Stimulated activated CD8-positive, alpha-beta memory T cell treated with anti-CD3 and anti-CD28 coated beads, Interleukin-7, amount 100 ng/mL, for 24 hours (primary cell): ENCODE measurements around the gene TCF15.
"Not testable (repeated sequence)": the region's sequence is repeated elsewhere in the genome, so short reads cannot be mapped to it uniquely, and the experiment has no call there.

ENCODE experiments used
- DNase-seq: peaks from one replicate; pipeline ENCODE4 v3.0.0-alpha.2; 2020; ENCODE audit warnings: low read depth

Gene TCF15

GRCh38 chr20:642013-642397 is 31.9 kb upstream of the TCF15 start:
- DNase-seq: not testable (repeated sequence)

GRCh38 chr20:641516-641875 is 31.4 kb upstream of the TCF15 start:
- no peak for DNase-seq

GRCh38 chr20:640674-641515 is 30.8 kb upstream of the TCF15 start:
- DNase-seq: no peak

- no peak for DNase-seq
Measured at GRCh38 chr20:638579-638978, 28.5 kb upstream of the TCF15 start.

- no peak for DNase-seq
Measured at GRCh38 chr20:637559-637958, 27.4 kb upstream of the TCF15 start.

GRCh38 chr20:635893-636338 is 25.8 kb upstream of the TCF15 start:
- no peak for DNase-seq

GRCh38 chr20:635028-635892 is 25.2 kb upstream of the TCF15 start:
- DNase-seq: no peak

- DNase-seq: no peak
Measured at GRCh38 chr20:634148-634925, 24.2 kb upstream of the TCF15 start.

- no peak for DNase-seq
Measured at GRCh38 chr20:631101-631500, 21.0 kb upstream of the TCF15 start.

GRCh38 chr20:626579-626978 is 16.5 kb upstream of the TCF15 start:
- no peak for DNase-seq

- no peak for DNase-seq
Measured at GRCh38 chr20:625360-625932, 15.3 kb upstream of the TCF15 start.

GRCh38 chr20:623704-624103 is 13.6 kb upstream of the TCF15 start:
- DNase-seq: no peak

- DNase-seq: no peak
Measured at GRCh38 chr20:623021-623420, 12.9 kb upstream of the TCF15 start.

- no peak for DNase-seq
Measured at GRCh38 chr20:622161-622560, 12.1 kb upstream of the TCF15 start.

- no peak for DNase-seq
Measured at GRCh38 chr20:621125-621756, 11.1 kb upstream of the TCF15 start.

GRCh38 chr20:620246-620645 is 10.1 kb upstream of the TCF15 start:
- no peak for DNase-seq

- DNase-seq: no peak
Measured at GRCh38 chr20:618980-619379, 8.9 kb upstream of the TCF15 start.

GRCh38 chr20:617934-618690 is 8.0 kb upstream of the TCF15 start:
- DNase-seq: no peak

GRCh38 chr20:615514-615913 is 5.4 kb upstream of the TCF15 start:
- DNase-seq: no peak

GRCh38 chr20:611843-612185 is 1.7 kb upstream of the TCF15 start:
- DNase-seq: no peak
